Urothelium cell line (cell line): ENCODE data around the gene FOXL3.
"Not testable (repeated sequence)": the region's sequence is repeated elsewhere in the genome, so short reads cannot be mapped to it uniquely, and the experiment has no call there.

Source experiments
- DNase-seq: peaks from one replicate; pipeline ENCODE4 v3.0.0; 2011; ENCODE audit warnings: low spot score, mixed read lengths
- FAIRE-seq: peaks from 2 replicates; lab custom pipeline; 2011; peaks lifted over from hg19 to GRCh38; lab: Jason Lieb, UNC

FOXL3 gene

DNA sequence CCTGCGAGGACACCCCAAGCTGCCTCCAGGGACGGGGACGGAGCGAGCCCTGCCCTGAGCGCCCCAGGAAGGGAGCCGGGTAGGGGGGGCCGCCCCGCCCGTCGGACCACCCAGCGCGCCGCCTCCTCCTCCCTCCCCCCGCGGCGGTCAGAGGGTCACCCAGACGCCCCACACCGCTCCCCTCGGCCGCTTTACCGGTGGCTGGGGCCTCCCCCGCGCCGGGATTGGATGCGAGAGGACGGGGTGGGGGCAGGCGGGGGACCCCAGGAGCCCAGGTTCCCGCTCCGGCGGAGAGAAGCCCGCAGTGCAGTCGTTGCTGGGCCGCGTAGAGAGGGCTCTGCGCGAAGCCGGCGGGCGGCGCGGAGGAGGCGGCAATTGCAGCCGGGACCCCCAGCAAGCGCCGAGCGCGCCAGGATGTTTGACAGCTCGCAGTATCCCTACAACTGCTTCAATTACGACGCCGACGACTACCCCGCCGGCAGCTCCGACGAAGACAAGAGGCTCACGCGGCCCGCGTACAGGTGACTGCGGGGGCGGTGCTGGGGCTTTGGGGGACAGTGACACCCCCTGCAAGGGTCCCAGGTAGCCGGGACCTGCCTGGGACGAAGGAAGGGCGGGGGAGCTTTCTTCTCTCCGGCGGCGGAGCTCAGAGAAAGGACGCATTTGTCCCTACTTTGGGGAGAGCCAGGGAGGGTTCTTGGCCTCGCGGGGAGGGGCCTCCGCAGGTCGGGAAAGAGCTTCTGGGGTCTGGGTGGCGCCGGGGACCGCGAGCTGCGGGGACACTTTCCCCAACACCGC, at the start of gene FOXL3:
Gene FOXL3, plus strand, starts transcription at position 415 of the 798 bp plus-strand sequence. Its CDS starts 0 bp downstream, at position 415.
- FAIRE-seq (no peak), DNase-seq (no peak)

- FAIRE-seq (no peak), DNase-seq (no peak)
These were observed 49.0 kb upstream of the FOXL3 start for GRCh38 chr7:240887-241421.

DNA sequence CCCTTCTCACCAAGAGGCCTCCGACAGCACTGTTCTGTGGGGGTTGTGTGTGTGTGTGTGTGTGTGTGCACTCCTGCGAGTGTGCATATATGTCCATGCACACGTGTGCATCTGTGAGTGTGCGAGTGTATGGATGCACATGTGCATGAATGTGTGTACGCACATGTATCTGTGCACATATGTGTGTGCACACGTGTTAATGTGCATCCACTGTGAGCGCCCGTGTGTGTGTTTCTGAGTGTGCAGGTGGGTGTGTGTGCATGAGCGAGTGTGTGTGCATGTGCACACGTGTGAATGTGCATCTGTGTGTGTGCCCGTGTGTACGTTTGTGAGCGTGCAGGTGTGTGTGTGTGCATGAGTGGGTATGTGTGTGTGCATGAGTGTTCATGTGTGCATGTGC, 48.5 kb upstream of the FOXL3 start:
- FAIRE-seq = no peak
- DNase-seq = no peak

GRCh38 chr7:242826-243579, 47.0 kb upstream of the FOXL3 start:
- DNase-seq, FAIRE-seq: not testable (repeated sequence)

DNA sequence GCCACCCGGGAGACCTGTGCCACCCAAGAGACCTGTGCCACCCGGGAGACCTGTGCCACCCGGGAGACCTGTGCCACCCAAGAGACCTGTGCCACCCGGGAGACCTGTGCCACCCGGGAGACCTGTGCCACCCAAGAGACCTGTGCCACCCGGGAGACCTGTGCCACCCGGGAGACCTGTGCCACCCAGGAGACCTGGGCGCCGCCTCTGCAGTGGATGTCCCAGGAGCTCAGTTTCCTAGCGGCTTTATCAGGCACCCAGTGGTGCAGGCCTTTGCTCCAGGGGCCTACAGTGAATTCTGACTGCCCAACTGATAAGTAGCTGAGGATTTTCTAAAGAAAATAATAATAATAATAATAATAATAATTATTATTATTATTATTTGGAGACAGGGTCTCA, 46.4 kb upstream of the FOXL3 start:
- FAIRE-seq, DNase-seq: not testable (repeated sequence)

- FAIRE-seq (no peak), DNase-seq (no peak)
These were observed 45.0 kb upstream of the FOXL3 start for GRCh38 chr7:244974-245373.

DNA sequence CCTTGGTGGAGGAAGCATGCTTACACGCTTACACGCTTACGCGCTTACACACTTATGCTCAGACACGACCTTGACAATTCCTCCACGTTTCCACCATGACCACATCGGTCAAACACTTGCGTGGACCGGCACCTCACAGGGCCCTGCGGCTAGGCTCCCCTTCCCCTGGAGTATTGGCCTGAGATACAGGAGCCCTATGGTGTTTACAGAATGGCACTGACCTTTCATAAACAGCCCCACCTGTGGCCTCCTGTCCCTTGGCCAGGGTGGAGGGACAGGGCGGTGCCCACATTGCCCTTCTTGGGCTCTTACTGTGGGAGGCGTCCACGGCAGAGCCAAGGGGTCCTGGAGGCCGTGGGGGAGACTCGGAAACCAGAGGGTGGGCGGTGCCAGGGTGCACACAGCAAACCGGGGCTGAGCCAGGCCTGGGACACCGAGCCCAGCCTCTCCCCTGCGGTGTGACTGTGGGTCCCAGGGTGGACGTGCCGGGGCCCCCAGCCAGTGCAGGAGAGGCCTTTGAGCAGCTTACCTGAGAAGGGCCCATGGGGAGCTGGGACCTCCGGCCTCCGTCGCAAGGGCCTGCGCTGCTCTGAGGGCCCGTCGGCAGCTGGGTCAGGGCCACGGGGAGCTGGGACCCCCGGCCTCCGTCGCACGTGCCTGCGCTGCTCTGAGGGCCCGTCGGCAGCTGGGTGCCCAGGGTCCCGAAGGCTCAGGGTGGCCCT, 44.2 kb upstream of the FOXL3 start:
- DNase-seq = no peak
- no peak for FAIRE-seq

DNA sequence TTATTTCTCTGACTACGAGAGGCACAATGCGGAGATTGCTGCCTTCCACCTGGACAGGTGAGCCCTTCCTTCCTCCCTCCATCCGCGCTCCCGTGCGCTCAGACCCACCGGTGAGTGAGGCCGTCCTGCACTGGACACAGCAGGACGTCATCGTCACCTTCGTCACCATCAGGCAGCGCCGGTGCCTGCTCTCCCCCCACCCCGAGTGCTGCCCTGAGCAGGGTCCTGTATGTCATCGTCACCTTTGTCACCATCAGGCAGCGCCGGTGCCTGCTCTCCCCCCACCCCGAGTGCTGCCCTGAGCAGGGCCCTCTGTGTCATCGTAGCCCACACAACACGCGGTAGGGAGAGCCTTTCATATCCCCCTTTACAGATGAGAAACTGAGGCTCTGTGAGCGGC, 43.5 kb upstream of the FOXL3 start:
- FAIRE-seq (no peak), DNase-seq (no peak)

DNA sequence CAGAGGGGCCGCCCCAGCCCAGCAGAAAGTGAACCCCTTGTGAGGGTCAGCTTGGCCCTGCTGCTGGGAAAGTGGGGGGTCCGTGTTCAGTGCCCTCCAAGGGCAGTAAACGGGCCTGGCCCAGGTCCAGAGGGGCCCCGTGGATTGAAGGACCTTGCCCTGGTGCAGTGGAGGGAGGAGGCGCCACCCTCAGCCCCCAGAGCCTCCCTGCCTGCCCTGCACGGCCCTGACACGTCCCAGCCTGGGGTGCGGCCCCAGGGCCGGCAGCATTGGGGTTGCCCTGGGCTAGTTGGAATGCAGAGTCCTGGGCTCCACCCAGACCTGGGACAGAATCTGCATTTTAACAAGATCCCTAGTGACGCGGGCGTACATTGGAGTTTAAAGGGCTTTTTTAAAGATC, 42.8 kb upstream of the FOXL3 start:
- DNase-seq = no peak
- no peak for FAIRE-seq

DNA sequence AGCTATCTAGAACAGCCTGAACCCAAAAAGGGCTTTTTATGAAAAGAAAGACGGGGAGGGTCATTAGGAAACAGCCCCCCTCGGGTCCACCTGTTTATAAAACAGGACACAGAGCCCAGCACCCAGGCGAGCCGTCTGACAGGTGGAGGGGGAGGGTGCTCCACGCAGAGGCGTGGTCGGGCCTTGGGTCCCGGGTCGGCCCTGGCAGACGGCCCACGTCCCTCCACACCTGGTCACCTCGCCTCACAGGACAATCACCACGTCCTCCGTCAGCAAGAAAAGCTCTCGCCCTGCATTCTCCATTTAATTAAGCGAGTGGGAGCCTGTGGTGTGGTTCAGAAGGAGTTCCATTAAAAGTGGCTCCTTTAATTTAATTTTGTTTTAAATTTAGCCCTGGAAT, 42.3 kb upstream of the FOXL3 start:
- DNase-seq (no peak), FAIRE-seq (no peak)

DNA sequence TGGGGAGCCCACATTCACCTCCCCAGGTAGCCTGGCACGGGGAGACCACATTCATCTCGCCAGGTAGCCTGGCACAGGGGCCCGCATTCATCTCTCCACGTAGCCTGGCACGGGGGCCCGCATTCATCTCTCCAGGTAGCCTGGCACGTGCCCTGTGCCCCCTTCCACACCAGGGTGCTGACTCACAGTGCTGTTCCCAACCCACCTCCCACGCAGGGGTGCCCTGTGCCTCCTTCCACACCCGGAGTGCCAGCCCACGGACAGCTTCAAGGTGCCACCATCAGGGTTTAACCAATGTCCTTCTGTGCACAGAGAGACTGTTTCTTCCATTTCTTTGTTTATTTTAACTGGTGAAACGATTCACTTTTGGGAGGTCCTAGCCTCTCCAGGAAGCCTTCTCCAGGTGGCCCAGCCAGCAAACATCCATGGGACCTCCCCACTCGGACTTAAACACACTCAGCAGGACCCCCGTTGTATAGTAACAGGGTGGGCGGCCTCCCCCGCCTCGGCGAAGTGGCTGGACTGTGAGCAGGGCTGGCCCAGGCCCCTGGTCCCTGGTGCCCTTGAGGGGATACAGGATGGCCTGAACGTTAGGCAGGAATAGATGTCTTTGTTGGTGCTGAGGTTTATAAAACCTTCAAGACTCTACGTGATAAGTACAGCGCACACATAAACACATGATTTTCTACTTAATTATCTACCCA, 41.1 kb upstream of the FOXL3 start:
- DNase-seq (no peak), FAIRE-seq (no peak)

GRCh38 chr7:249989-250388, 40.0 kb upstream of the FOXL3 start:
- DNase-seq (no peak), FAIRE-seq (no peak)

DNA sequence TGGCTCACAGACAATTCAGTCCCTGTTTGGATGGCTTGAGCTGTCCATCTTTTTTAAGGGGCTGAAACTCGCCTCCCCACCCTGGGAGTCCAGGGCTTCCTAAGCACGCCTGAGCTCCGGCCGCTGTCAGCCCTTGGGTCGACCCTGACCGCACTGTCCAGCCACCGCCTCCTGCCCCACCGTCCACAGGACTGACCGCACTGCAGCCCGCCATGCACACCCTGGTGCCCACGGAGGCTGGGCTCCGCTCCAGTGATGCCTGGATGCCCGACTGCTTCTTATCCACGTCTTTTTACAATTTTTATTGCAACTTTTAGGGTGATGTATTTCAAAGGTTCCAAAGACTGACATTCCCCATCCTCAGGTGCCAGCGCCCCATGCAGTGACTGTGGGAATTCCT, 39.4 kb upstream of the FOXL3 start:
- no peak for FAIRE-seq
- DNase-seq = no peak

DNA sequence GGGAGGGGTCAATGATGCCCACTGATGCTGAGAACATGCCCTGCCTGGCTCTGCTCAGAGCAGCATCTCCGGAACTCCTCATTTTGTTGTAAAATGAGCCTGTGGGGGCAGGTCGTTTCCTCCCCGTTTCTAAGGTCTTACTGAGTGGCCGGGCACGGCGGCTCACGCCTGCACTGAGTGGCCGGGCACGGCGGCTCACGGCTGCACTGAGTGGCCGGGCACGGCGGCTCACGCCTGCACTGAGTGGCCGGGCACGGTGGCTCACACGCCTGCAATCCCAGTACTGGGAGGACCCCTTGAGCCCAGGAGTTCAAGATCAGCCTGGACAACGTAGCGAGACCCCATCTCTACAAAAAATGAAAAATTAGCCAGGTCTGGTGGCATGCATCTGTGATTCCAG, 39.0 kb upstream of the FOXL3 start:
- FAIRE-seq (peak; percentile 70), DNase-seq (no peak)

- DNase-seq = no peak
- FAIRE-seq = no peak
These were observed 38.4 kb upstream of the FOXL3 start for GRCh38 chr7:251446-252175.

GRCh38 chr7:252216-252965, 37.6 kb upstream of the FOXL3 start:
- DNase-seq (no peak), FAIRE-seq (no peak)

GRCh38 chr7:252981-253380, 37.0 kb upstream of the FOXL3 start:
- DNase-seq = no peak
- no peak for FAIRE-seq

DNA sequence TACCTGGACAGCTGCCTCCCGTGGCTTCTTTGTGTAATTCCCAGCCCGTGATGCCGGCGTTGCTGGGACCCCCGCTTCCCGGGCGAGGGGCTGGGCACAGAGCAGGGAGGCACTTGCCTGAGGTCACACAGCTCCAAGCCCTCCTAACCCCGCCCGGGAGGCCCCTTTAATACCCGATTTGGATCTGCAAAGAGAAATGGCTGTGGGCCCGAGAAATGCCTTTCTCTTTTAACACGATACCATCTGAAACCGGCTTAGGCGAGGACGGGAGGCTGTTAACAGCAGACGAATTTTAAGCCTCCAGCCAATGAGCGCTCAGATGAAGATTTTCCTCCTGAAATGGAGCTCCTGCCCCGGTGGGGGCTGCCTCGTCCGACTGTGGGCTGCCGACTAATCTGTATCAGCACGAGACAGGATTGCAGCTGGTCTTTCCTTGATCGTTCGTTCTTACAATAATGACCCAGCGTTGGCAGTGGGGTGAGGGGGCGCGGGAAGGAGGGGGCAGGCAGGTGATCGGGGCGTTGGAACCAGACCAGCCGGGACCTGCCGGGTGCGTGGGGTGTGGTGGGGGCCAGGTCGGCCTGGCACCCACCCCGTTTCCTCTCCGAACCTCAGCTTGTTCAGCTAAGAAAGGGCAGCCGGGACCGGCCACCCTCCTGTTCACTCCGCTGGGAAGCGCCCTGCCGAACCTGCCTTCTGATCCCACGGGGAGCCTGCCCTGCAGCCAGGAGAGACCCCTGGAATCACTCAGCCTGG, 36.2 kb upstream of the FOXL3 start:
- FAIRE-seq (no peak), DNase-seq (no peak)
